Neural cell (in vitro differentiated cells): Measurements from ENCODE around the gene GRID1. TPM values are rescaled to one million over a fixed set of nuclear protein-coding genes. Genes with fewer than 3 reads are reported as not detected.

Experiments
- H2AFZ ChIP-seq: fragments of 200-600, 300-800 bp; sonication (generic), shearing (Covaris generic); 2 replicates; pipeline ENCODE4 v1.6.0; 2014; ENCODE audit warnings: low read depth, mild to moderate bottlenecking, antibody characterized with exemption, low read length, moderate library complexity
- H3F3A ChIP-seq: fragments of 200-600 bp; shearing (Covaris generic); 2 replicates; pipeline ENCODE4 v1.6.1; 2016; ENCODE audit warnings: mild to moderate bottlenecking, moderate library complexity, mixed read lengths, antibody characterized with exemption, low read length; ENCODE audit not compliant: insufficient read depth, poor library complexity, severe bottlenecking
- H3K27ac ChIP-seq: fragments of 200-600, 300-800 bp; sonication (generic), shearing (Covaris generic); 2 replicates; pipeline ENCODE4 v1.5.1; 2014; ENCODE audit warnings: mild to moderate bottlenecking, low read length, moderate library complexity
- H3K27me3 ChIP-seq: fragments of 300-800, 200-600 bp; sonication (generic), shearing (Covaris generic); 2 replicates; pipeline ENCODE4 v1.6.0; 2014; ENCODE audit warnings: mild to moderate bottlenecking, low read depth, low read length, moderate library complexity; ENCODE audit not compliant: insufficient read depth
- H3K36me3 ChIP-seq: fragments of 300-800, 200-600 bp; sonication (generic), shearing (Covaris generic); 2 replicates; pipeline ENCODE4 v1.5.1; 2014; ENCODE audit warnings: mild to moderate bottlenecking, antibody characterized with exemption, low read length, moderate library complexity; ENCODE audit not compliant: insufficient read depth
- H3K4me2 ChIP-seq: fragments of 300-800, 200-600 bp; sonication (generic), shearing (Covaris generic); 2 replicates; pipeline ENCODE4 v1.6.0; 2014; ENCODE audit warnings: mild to moderate bottlenecking, low read length
- H3K4me3 ChIP-seq: fragments of 300-800, 200-600 bp; sonication (generic), shearing (Covaris generic); 2 replicates; pipeline ENCODE4 v1.5.1; 2014; ENCODE audit warnings: mild to moderate bottlenecking, low read length, moderate library complexity
- H3K79me2 ChIP-seq: fragments of 200-600 bp; shearing (Covaris generic); replicated peaks from 2 replicates; pipeline ENCODE4 v1.6.0; 2014; ENCODE audit warnings: mild to moderate bottlenecking, low read length, moderate library complexity; ENCODE audit not compliant: insufficient read depth
- H3K9ac ChIP-seq: fragments of 300-800, 200-600 bp; sonication (generic), shearing (Covaris generic); 2 replicates; pipeline ENCODE4 v1.6.1; 2016; ENCODE audit warnings: mild to moderate bottlenecking, low read length, mixed read lengths
- H3K9me2 ChIP-seq: fragments of 200-600 bp; shearing (Covaris generic); 2 replicates; pipeline ENCODE4 v1.6.1; 2016; ENCODE audit warnings: mild to moderate bottlenecking, low read length, mixed read lengths; ENCODE audit not compliant: insufficient read depth
- H3K9me3 ChIP-seq: fragments of 200-600, 300-800 bp; sonication (generic), shearing (Covaris generic); 2 replicates; pipeline ENCODE4 v1.6.1; 2016; ENCODE audit warnings: mild to moderate bottlenecking, mixed run types, low read length, moderate library complexity, mixed read lengths
- H4K20me1 ChIP-seq: fragments of 200-600 bp; shearing (Covaris generic); 2 replicates; pipeline ENCODE4 v1.6.1; 2016; ENCODE audit warnings: mild to moderate bottlenecking, mixed run types; ENCODE audit not compliant: insufficient read depth
- EP300 ChIP-seq: fragments of 450-650 bp; conservative IDR thresholded peaks from 2 replicates; pipeline ENCODE4 v1.6.1; 2014; ENCODE audit warnings: antibody characterized with exemption, mild to moderate bottlenecking, moderate library complexity; ENCODE audit not compliant: poor library complexity, severe bottlenecking
- EZH2 ChIP-seq: fragments of 200-600, 300-800 bp; shearing (Covaris generic), sonication (generic); IDR thresholded peaks from 2 replicates; pipeline ENCODE4 v1.6.1; 2014; ENCODE audit warnings: antibody characterized with exemption, low read length, borderline replicate concordance, mild to moderate bottlenecking; ENCODE audit not compliant: insufficient read depth, poor library complexity, severe bottlenecking
- MXI1 ChIP-seq: fragments of 450-650 bp; conservative IDR thresholded peaks from 2 replicates; pipeline ENCODE4 v1.6.1; 2014; ENCODE audit warnings: antibody characterized with exemption, mild to moderate bottlenecking; ENCODE audit not compliant: poor library complexity, severe bottlenecking
- POLR2AphosphoS5 ChIP-seq: IDR thresholded peaks from 2 replicates; pipeline ENCODE4 v1.6.1; 2012
- RAD21 ChIP-seq: fragments of 450-650 bp; conservative IDR thresholded peaks from 2 replicates; pipeline ENCODE4 v1.6.1; 2014; ENCODE audit warnings: antibody characterized with exemption, mild to moderate bottlenecking, moderate library complexity
- REST ChIP-seq: IDR thresholded peaks from 2 replicates; pipeline ENCODE4 v1.6.1; 2012; ENCODE audit warnings: borderline replicate concordance
- SMC3 ChIP-seq: fragments of 450-650 bp; conservative IDR thresholded peaks from 2 replicates; pipeline ENCODE4 v1.6.1; 2014; ENCODE audit warnings: antibody characterized with exemption, mild to moderate bottlenecking, moderate library complexity; ENCODE audit not compliant: poor library complexity
- TAF1 ChIP-seq: IDR thresholded peaks from 2 replicates; pipeline ENCODE4 v1.6.1; 2012; ENCODE audit warnings: low read depth
- polyA plus RNA-seq: library from polyadenylated mRNA; depleted of rRNA; stranded (reverse); fragments of >200 nt; gene quantifications from 2 replicates; pipeline ENCODE4 v1.2.3, GENCODE V29; 2014
- TF ChIP-seq, protein P1 (sequence below): fragments of 450-650 bp; IDR thresholded peaks from 2 replicates; pipeline ENCODE4 v1.5.1; 2014; ENCODE audit warnings: antibody characterized with exemption, mild to moderate bottlenecking, moderate library complexity; ENCODE audit not compliant: poor library complexity, severe bottlenecking

The GRID1 gene
- polyA plus RNA-seq, 1 donor from 2014 or later, result 7.3 TPM

GRCh38 chr10:85734791-85735190, 631.8 kb downstream of the GRID1 start:
- Histone ChIP-seq H3K79me2 (no peaks in the 10 kb centered on the region), H3K9me3 (no peaks in the 10 kb centered on the region), H3K9me2 (no peaks in the 10 kb centered on the region), H3K9ac (no peak overlapping the region), H3K27ac (no peak overlapping the region), H3K27me3 (no peaks in the 10 kb centered on the region), H3K36me3 (no peaks in the 10 kb centered on the region), H2AFZ (no peak overlapping the region), H4K20me1 (no peaks in the 10 kb centered on the region), H3F3A (no peaks in the 10 kb centered on the region), H3K4me3 (no peak overlapping the region), H3K4me2 (no peak overlapping the region)
- TF ChIP-seq EP300 (no peak), MXI1 (no peak), EZH2 (no peak), POLR2AphosphoS5 (no peak), REST (no peak), SMC3 (no peak), TAF1 (no peak), RAD21 (no peak)
- TF ChIP-seq, protein P1, sequence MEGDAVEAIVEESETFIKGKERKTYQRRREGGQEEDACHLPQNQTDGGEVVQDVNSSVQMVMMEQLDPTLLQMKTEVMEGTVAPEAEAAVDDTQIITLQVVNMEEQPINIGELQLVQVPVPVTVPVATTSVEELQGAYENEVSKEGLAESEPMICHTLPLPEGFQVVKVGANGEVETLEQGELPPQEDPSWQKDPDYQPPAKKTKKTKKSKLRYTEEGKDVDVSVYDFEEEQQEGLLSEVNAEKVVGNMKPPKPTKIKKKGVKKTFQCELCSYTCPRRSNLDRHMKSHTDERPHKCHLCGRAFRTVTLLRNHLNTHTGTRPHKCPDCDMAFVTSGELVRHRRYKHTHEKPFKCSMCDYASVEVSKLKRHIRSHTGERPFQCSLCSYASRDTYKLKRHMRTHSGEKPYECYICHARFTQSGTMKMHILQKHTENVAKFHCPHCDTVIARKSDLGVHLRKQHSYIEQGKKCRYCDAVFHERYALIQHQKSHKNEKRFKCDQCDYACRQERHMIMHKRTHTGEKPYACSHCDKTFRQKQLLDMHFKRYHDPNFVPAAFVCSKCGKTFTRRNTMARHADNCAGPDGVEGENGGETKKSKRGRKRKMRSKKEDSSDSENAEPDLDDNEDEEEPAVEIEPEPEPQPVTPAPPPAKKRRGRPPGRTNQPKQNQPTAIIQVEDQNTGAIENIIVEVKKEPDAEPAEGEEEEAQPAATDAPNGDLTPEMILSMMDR, result no peak

DNA sequence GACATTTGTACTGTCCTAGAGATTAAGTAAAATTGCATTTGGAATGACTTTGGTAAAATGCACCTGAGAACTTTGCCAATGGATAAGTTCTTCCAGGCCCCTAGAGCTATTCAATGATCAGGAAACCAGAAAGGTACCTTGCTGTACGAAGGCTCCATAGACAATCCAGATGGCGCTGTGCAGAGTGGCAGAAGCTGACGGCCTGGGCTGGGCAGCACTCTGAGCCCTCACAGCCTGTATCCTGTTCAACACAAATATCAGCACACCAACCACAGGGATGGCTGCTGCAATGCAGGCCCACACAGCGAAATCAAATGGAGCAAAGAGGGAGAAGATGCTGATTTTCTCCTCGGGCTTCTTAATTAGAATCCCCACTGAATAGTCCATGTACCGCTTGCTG, 642.4 kb downstream of the GRID1 start:
- no peaks in the 10 kb centered on the region for H3K79me2 ChIP-seq
- no peak overlapping the region for H2AFZ ChIP-seq
- TF ChIP-seq POLR2AphosphoS5, result no peak
- no peak for TF ChIP-seq REST
- no peak for TF ChIP-seq EZH2
- TF ChIP-seq SMC3, result no peak
- TF ChIP-seq, protein P1, result no peak
- TF ChIP-seq TAF1, result no peak
- TF ChIP-seq EP300, result no peak
- TF ChIP-seq MXI1, result no peak
- no peak for TF ChIP-seq RAD21
- H3K9ac ChIP-seq, result no peak overlapping the region
- no peaks in the 10 kb centered on the region for H3K36me3 ChIP-seq
- no peaks in the 10 kb centered on the region for H4K20me1 ChIP-seq
- no peak overlapping the region for H3K27ac ChIP-seq
- no peak overlapping the region for H3K4me3 ChIP-seq
- no peaks in the 10 kb centered on the region for H3K9me3 ChIP-seq
- no peaks in the 10 kb centered on the region for H3F3A ChIP-seq
- H3K27me3 ChIP-seq, result no peaks in the 10 kb centered on the region
- no peak overlapping the region for H3K4me2 ChIP-seq
- no peaks in the 10 kb centered on the region for H3K9me2 ChIP-seq
